Measurements from ENCODE around the gene CEP152.
"Not testable (repeated sequence)": the region's sequence is repeated elsewhere in the genome, so short reads cannot be mapped to it uniquely, and the experiment has no call there.

The CEP152 gene

DNA sequence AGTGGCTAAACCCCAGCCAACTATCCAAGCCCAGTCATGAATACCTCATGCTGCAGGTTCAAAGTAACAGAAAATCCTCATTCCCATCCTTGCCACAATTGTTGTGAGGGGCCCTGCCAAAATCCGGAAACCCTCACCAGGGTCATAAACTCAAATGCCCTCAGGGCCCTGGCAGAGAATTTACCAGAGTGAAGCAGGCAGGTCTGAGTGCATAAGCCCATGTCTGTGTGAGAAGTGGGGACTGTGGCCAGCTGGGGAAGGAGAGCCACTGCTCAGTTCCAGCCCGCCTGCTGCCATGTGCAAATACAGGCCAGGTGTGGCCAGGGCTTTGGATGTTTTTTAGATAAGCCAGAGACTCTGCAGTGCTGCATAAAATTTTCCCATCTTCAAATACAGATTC, 7.0 kb downstream of the CEP152 start:
- DNase-seq: no peak

- no peak for DNase-seq
These were observed 8.0 kb downstream of the CEP152 start for GRCh38 chr15:48802867-48803266.

DNA sequence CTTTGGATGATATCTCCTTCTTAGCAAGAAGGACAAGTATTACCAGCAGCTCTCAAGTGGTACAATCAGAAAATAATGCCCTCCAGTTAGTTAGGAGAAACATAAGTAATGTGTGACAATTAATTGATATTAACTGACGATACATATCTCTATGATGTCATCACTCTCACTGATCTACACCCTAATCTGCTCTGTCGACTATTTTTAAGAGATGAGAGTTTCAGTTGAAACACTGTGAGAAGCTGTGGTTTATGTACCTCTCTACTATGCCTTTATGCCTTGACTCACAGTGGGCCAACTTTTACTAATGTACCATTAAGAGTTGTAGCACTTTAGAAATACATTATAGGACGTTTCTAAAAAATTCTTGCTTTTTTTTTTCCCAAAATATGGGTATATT, 8.6 kb downstream of the CEP152 start:
- DNase-seq: no peak

DNA sequence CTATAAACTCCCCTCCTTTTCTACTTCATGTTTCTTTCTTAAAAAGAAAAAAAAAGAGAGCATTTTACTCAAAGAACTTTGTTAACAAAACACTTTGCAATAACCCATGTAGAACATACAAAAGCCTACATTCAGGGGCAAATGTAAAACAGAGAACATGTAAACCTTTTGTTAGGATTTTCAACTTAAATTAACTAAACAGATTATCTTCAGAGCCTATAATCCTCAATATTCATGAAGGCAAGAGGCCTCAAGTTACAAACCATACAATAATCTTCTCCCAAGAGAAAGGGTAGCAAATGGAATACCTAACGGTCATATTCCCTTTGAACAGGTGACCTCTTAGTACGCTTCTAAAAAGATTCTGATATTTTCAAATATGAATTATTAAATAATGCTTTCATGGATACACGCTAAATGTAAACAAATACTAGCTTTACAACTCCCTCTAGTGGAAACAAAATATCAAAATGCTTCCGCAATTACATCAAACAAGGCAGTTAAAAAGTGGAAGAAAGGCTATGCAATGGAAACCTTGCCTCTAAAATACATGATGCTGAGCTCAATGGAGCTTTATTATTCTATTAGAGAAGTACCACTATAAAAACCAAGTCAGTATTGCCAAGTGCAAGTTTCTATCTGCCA, 9.9 kb downstream of the CEP152 start:
- peak; percentile 6 for DNase-seq

DNA sequence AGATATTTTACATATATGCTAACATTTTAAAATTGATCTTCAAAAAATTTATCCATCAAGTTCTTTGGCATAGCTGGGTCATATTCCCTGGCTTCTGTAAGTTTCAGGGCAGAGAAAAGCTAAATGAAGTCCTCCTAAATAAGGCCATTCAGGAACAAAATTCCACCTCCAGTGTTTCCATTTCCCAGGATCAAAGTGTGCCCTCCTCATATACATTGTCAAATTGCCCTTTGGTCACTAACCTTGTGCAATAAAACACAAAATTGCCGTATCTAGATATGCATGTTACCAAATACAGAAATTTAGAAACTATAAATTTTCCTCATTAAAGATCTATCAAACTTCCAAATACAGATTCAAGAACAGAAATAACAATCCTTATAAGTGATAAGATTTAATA, 10.6 kb downstream of the CEP152 start:
- DNase-seq: no peak

GRCh38 chr15:48798319-48798718, 12.6 kb downstream of the CEP152 start:
- no peak for DNase-seq

GRCh38 chr15:48796930-48797329, 13.9 kb downstream of the CEP152 start:
- no peak for DNase-seq

DNA sequence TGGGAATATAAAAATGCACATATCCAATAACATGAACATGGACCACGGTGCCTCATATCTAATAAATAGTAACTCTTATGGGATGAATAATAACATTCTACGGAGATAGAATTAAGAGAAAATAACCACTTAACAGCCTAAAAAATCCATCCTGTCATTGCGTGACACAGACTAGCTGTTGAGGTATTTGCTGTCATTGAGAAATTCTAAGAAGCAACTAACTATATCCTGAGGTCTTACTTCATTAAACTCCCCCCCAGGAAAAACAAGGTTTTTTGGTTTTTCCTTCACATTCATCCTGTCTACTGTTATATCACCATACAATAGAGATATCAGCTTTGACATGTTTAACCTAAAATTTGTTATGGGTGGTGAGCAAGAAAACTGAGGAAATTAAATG, 14.3 kb downstream of the CEP152 start:
- no peak for DNase-seq

- no peak for DNase-seq
These were observed 15.0 kb downstream of the CEP152 start for GRCh38 chr15:48795901-48796300.

DNA sequence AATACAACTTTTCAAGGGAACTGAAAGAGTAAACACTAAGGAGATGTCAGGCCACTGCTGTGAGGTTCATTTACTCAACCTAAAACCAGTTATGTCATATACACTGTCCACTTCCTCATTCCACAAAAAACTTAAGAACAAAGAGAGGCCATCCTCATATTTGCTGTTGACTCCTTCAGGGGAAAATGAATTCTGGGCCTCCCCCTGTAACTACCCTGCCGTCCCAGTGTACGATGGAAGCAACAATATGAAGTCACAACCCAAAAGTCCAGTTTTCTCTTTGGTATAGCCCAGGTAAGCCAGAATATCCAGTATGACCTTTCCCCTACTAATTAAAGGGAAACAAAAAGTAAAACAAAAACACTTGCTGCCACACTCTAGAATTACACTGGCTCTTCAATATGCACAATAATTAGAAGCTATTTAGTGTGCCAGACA, 16.2 kb downstream of the CEP152 start:
- no peak for DNase-seq

- no peak for DNase-seq
These were observed 18.5 kb downstream of the CEP152 start for GRCh38 chr15:48792408-48792807.

DNA sequence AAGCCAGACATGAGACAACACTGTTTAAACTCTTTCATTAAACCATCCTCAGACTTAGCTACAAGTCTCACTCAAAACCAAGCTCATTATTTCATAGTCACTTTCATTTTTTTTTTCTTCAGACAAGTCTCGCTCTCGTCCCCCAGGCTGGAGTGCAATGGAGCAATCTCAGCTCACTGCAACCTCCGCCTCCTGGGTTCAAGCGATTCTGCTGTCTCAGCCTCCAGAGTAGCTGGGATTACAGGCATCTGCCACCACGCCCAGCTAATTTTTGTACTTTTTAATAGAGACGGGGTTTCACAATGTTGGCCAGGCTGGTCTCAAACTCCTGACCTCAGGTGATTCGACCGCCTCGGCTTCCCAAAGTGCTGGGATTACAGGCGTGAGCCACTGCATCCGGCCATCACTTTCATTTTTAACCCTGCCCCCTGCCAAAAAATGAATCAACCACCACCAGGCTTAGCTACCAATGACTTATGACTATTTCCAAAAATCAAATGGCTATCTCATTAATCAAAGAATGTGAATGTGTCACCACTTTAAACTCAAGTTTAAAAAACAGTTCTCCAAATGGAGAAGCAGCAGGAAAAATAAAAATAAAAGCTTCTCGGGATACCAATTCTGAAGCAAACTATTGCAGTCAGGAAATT, 20.3 kb downstream of the CEP152 start:
- not testable (repeated sequence) for DNase-seq

- no peak for DNase-seq
These were observed 25.2 kb downstream of the CEP152 start for GRCh38 chr15:48785712-48786111.

- DNase-seq: no peak
These were observed 25.7 kb downstream of the CEP152 start for GRCh38 chr15:48785195-48785594.

DNA sequence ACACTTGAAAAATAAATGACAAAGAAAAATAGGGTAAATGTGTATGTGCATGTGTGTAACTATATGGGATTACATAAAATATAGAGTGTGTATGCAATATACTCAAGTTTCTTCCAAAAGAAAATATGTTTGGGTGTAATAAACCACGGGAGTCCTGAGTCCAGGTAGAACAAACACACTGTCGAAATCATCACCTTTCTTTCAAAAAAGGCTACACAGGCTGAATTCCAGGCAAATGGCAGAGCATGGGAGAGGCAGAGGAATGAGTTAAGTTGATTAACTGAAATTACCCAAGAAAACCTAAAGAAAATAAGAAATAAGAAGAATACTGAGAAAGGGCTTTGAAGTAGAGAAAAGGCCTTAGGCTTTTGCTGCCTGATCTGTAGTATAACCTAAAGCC, 26.1 kb downstream of the CEP152 start:
- DNase-seq: no peak

DNA sequence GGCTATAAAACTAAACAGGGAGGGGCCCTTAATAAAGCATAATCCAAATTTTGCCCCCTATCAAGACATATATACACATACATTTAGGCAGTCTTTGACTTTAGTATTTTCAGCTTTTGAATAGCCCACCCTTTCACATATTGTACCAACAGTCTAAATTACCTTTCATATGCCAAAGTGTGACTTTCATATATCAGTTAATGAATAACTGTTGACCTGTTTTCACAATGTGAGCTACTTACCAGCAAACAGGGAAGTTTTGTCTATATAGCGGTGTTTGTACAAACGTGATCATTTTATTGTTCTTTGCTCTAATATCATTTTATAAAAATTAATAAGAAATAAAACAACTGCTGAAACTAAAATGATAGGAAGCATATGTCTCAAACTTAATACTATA, 28.0 kb downstream of the CEP152 start:
- no peak for DNase-seq

- DNase-seq: no peak
These were observed 29.3 kb downstream of the CEP152 start for GRCh38 chr15:48781481-48782081.

DNA sequence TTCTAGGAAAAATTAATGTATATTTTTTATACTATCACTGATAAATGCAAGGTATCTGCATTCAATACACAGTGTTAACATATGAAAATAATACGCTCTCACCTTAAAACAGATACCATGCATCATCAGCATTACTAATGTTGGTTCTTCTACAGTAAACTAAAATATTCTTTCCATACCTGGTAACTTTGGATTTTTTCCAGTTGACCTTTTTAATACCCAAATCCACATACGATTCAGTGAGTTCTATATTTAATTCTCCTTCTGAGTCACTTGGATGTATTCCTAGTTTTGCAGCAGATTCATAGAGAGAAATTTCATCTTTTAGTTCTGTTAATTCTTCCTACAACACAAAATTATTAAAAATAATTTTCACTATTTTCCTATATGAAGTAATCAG, 29.9 kb downstream of the CEP152 start:
- DNase-seq: no peak

DNA sequence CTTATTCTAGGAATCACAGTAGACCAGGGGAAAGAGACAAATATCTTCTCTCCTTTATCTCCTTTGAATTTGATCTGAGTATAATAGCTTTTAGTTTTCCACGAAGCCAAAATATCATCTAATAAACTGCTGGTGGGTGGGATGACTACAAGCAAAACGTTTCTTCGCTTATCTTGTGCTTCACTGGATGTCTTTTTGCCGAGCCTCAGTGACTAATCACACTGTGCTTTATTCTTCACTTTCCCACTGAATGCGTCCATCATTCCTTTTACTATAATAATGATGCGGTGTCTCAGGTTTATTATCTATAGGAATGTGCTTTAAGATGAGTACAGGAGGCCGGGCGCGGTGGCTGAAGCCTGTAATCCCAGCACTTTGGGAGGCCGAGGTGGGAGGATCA, 32.5 kb downstream of the CEP152 start:
- no peak for DNase-seq

GRCh38 chr15:48777645-48778330, 33.1 kb downstream of the CEP152 start:
- no peak for DNase-seq

DNA sequence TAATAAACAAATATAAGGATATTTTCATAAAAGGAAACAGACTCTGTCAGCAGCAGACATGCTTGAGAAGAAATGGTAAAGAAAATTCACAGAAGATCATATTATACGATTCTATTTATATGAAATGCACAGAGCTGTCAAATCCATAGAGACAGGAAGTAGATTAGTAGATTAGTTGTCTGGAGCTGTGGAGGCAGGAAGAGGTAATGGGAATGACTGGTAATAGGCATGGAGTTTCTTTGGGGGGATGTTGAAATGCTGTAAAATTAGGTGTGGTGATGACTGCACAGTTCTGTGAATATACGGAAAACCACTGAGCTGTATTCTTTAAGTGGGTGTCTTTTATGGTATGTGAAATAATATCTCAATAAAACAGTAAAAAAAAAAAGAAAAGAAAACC, 35.3 kb downstream of the CEP152 start:
- no peak for DNase-seq

DNA sequence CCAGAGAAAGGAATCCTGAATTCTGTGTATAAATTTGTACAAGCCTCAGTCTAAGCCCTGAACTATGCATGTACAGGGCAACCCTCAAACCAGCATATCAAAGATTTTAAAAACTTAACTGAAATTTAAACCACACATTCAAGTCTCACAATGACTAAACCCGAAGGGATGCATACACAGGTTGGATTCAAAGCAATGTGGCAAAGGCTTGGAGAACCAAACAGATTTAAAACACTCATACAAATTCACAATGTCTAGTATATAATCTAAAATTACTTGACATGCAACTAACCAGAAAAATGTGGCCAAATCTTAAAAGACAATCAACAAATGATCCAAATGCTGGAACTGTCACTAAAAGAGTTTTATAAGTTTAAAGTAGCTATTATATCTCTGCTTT, 36.4 kb downstream of the CEP152 start:
- no peak for DNase-seq

- no peak for DNase-seq
These were observed 44.7 kb downstream of the CEP152 start for GRCh38 chr15:48766196-48766595.

GRCh38 chr15:48765022-48765421, 45.8 kb downstream of the CEP152 start:
- no peak for DNase-seq

Data from retina (tissue), 1 donor.